WTC11 (cell line): Measurements from ENCODE around the gene TIMM9.

ENCODE experiments used
- JUN ChIP-seq: sonication (generic); formaldehyde crosslinking; IDR thresholded peaks from 2 replicates; pipeline ENCODE4 v1.8.0; 2023; ENCODE audit warnings: mild to moderate bottlenecking, missing genetic modification reagents
- MXD4 ChIP-seq: fragments of 250-450 bp; sonication (Bioruptor Pico); IDR thresholded peaks from 2 replicates; pipeline ENCODE4 v1.8.0; 2021; ENCODE audit warnings: mild to moderate bottlenecking, moderate library complexity, borderline replicate concordance
- ZNF317 ChIP-seq: sonication (generic); formaldehyde crosslinking; IDR thresholded peaks from 2 replicates; pipeline ENCODE4 v1.8.1; 2023; ENCODE audit warnings: low read depth, mild to moderate bottlenecking, moderate library complexity, missing genetic modification reagents, borderline replicate concordance
- TF ChIP-seq, protein P1 (sequence below): sonication (generic); formaldehyde crosslinking; IDR thresholded peaks from 2 replicates; pipeline ENCODE4 v1.8.1; 2022; ENCODE audit warnings: missing genetic modification reagents, borderline replicate concordance
- TF ChIP-seq, protein P2 (sequence below): sonication (generic); formaldehyde crosslinking; IDR thresholded peaks from 2 replicates; pipeline ENCODE4 v1.8.0; 2022; ENCODE audit warnings: missing genetic modification reagents
- TF ChIP-seq, protein P3 (sequence below): sonication (generic); formaldehyde crosslinking; IDR thresholded peaks from 2 replicates; pipeline ENCODE4 v1.8.0; 2022; ENCODE audit warnings: mild to moderate bottlenecking, missing genetic modification reagents
- TF ChIP-seq, protein P4 (sequence below): fragments of 200-600 bp; IDR thresholded peaks from 2 replicates; pipeline ENCODE4 v1.8.0; 2022; ENCODE audit warnings: antibody characterized with exemption

DNA sequence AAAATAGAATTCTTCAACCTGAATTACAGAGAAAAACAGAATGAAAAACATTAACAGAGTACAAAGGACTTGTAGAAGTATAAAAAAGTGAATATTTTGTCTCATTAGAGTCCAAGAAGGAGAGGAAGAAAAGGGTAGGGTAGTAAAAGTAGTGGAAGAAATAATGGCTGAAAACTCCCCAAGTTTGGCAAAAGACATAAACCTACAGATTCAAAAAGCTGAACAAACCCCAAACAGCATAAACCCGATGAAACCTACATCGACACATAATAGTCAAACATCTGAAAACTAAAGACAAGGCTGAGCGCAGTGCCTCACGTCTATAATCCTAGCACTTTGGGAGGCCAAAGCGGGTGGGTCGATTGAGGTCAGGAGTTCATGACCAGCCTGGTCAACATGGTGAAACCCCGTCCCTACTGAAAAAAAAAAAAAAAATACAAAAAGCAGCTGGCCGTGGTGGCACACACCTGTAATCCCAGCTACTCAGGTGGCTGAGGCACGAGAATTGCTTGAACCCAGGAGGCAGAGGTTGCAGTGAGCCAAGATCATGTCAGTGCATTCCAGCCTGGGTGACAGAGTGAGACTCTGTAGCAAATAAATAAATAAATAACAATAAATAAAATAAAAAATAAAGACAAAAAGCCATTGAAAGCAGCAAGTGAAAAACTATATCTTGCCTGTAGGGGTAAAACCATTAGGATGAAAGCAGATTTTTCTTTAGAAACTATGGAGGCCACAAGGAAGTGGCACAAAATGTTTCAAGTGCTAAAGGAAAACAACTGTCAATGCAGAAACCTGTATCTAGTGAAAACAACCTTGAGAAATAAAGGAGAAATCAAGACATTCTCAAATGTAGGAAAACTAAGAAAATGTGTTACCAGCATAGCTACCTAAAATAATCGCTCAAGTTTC, 11.4 kb downstream of the TIMM9 start:
- TF ChIP-seq ZNF317 (CRISPR knock-in tag), result peak; percentile 63; the same call in 1 of the 2 replicates
- TF ChIP-seq, protein P1, sequence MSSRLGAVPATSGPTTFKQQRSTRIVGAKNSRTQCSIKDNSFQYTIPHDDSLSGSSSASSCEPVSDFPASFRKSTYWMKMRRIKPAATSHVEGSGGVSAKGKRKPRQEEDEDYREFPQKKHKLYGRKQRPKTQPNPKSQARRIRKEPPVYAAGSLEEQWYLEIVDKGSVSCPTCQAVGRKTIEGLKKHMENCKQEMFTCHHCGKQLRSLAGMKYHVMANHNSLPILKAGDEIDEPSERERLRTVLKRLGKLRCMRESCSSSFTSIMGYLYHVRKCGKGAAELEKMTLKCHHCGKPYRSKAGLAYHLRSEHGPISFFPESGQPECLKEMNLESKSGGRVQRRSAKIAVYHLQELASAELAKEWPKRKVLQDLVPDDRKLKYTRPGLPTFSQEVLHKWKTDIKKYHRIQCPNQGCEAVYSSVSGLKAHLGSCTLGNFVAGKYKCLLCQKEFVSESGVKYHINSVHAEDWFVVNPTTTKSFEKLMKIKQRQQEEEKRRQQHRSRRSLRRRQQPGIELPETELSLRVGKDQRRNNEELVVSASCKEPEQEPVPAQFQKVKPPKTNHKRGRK, result no peak
- TF ChIP-seq JUN, result no peak
- TF ChIP-seq, protein P2, sequence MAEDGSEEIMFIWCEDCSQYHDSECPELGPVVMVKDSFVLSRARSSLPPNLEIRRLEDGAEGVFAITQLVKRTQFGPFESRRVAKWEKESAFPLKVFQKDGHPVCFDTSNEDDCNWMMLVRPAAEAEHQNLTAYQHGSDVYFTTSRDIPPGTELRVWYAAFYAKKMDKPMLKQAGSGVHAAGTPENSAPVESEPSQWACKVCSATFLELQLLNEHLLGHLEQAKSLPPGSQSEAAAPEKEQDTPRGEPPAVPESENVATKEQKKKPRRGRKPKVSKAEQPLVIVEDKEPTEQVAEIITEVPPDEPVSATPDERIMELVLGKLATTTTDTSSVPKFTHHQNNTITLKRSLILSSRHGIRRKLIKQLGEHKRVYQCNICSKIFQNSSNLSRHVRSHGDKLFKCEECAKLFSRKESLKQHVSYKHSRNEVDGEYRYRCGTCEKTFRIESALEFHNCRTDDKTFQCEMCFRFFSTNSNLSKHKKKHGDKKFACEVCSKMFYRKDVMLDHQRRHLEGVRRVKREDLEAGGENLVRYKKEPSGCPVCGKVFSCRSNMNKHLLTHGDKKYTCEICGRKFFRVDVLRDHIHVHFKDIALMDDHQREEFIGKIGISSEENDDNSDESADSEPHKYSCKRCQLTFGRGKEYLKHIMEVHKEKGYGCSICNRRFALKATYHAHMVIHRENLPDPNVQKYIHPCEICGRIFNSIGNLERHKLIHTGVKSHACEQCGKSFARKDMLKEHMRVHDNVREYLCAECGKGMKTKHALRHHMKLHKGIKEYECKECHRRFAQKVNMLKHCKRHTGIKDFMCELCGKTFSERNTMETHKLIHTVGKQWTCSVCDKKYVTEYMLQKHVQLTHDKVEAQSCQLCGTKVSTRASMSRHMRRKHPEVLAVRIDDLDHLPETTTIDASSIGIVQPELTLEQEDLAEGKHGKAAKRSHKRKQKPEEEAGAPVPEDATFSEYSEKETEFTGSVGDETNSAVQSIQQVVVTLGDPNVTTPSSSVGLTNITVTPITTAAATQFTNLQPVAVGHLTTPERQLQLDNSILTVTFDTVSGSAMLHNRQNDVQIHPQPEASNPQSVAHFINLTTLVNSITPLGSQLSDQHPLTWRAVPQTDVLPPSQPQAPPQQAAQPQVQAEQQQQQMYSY (CRISPR knock-in tag), result no peak
- no peak for TF ChIP-seq MXD4 (CRISPR knock-in tag)
- TF ChIP-seq, protein P3, sequence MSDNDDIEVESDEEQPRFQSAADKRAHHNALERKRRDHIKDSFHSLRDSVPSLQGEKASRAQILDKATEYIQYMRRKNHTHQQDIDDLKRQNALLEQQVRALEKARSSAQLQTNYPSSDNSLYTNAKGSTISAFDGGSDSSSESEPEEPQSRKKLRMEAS, result no peak
- TF ChIP-seq, protein P4, sequence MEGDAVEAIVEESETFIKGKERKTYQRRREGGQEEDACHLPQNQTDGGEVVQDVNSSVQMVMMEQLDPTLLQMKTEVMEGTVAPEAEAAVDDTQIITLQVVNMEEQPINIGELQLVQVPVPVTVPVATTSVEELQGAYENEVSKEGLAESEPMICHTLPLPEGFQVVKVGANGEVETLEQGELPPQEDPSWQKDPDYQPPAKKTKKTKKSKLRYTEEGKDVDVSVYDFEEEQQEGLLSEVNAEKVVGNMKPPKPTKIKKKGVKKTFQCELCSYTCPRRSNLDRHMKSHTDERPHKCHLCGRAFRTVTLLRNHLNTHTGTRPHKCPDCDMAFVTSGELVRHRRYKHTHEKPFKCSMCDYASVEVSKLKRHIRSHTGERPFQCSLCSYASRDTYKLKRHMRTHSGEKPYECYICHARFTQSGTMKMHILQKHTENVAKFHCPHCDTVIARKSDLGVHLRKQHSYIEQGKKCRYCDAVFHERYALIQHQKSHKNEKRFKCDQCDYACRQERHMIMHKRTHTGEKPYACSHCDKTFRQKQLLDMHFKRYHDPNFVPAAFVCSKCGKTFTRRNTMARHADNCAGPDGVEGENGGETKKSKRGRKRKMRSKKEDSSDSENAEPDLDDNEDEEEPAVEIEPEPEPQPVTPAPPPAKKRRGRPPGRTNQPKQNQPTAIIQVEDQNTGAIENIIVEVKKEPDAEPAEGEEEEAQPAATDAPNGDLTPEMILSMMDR, result no peak
